ENCODE results near the gene RPL3. TPM values are rescaled to one million over a fixed set of nuclear protein-coding genes. Genes with fewer than 3 reads are reported as not detected.

Gene RPL3
- total RNA-seq, 2 donors from 2014 or later: 908 to 1,235 TPM

GRCh38 chr22:39287076-39287725, 32.2 kb downstream of the RPL3 start:
- Histone ChIP-seq H3K27ac (no peak overlapping the region), H3K9me3 (peaks cover 5% of the 10 kb centered on the region), H3K4me3 (no peak overlapping the region), H3K4me1 (ENCODE audit: control insufficient read depth in 1 of 2, low read depth in 2 of 2) (peaks cover 6 to 26% of the 10 kb centered on the region in 2 donors), H3K36me3 (no peaks in the 10 kb centered on the region), H3K27me3 (replicated peaks; ENCODE audit: insufficient read depth) (no peaks in the 10 kb centered on the region)
- no peak for ATAC-seq (ENCODE audit: insufficient number of reproducible peaks, low FRiP score, low read depth)
- no peak for TF ChIP-seq CTCF (IDR thresholded peaks at IDR 0.05)
- no peak for DNase-seq (ENCODE audit: low spot score)

- Histone ChIP-seq H3K36me3 (no peaks in the 10 kb centered on the region), H3K9me3 (peaks cover 5% of the 10 kb centered on the region), H3K4me3 (no peak overlapping the region), H3K4me1 (ENCODE audit: control insufficient read depth in 1 of 2, low read depth in 2 of 2) (peaks cover 0 to 4% of the 10 kb centered on the region in 2 donors), H3K27me3 (replicated peaks; ENCODE audit: insufficient read depth) (no peaks in the 10 kb centered on the region), H3K27ac (no peak overlapping the region)
- ATAC-seq (ENCODE audit: insufficient number of reproducible peaks, low FRiP score, low read depth) (no peak), DNase-seq (ENCODE audit: low spot score) (no peak)
- TF ChIP-seq CTCF (IDR thresholded peaks at IDR 0.05): no peak
These were observed 34.4 kb downstream of the RPL3 start for GRCh38 chr22:39284983-39285382.

GRCh38 chr22:39284142-39284980, 35.1 kb downstream of the RPL3 start:
- TF ChIP-seq CTCF (IDR thresholded peaks at IDR 0.05): no peak
- Histone ChIP-seq H3K4me1 (ENCODE audit: control insufficient read depth in 1 of 2, low read depth in 2 of 2) (peaks cover 0 to 4% of the 10 kb centered on the region in 2 donors), H3K9me3 (peaks cover 5% of the 10 kb centered on the region), H3K27ac (no peak overlapping the region), H3K36me3 (no peaks in the 10 kb centered on the region), H3K4me3 (no peak overlapping the region), H3K27me3 (replicated peaks; ENCODE audit: insufficient read depth) (no peaks in the 10 kb centered on the region)
- ATAC-seq (ENCODE audit: insufficient number of reproducible peaks, low FRiP score, low read depth): no peak
- no peak for DNase-seq (ENCODE audit: low spot score)

GRCh38 chr22:39283322-39284141, 35.9 kb downstream of the RPL3 start:
- Histone ChIP-seq H3K36me3 (no peaks in the 10 kb centered on the region), H3K4me3 (no peak overlapping the region), H3K4me1 (ENCODE audit: control insufficient read depth in 1 of 2, low read depth in 2 of 2) (peaks cover 0 to 4% of the 10 kb centered on the region in 2 donors), H3K27ac (peak overlapping the region in 1 of 2 donors; percentile 3), H3K27me3 (replicated peaks; ENCODE audit: insufficient read depth) (no peaks in the 10 kb centered on the region), H3K9me3 (peaks cover 5% of the 10 kb centered on the region)
- TF ChIP-seq CTCF (IDR thresholded peaks at IDR 0.05): no peak
- DNase-seq (ENCODE audit: low spot score) (no peak), ATAC-seq (ENCODE audit: insufficient number of reproducible peaks, low FRiP score, low read depth) (no peak)

Measured in thoracic aorta (tissue), 2 donors.